Caco-2 (cell line): ENCODE results near the gene WDR82. TPM values are rescaled to one million over a fixed set of nuclear protein-coding genes. Genes with fewer than 3 reads are reported as not detected.

Experiments
- BruUV-seq: library from RNA; stranded (reverse); fragments of 400-500 nt; replicated peaks from 2 replicates; lab custom pipeline; 2021; lab: Mats Ljungman, UMichigan
- CTCF ChIA-PET: fragments of 300-600 bp; sonication (Branson Sonifier 250); formaldehyde crosslinking; loops from one replicate; lab custom pipeline; 2022; ENCODE audit warnings: antibody characterized with exemption; lab: Charles Lee
- POLR2A ChIA-PET: fragments of 300-600 bp; sonication (Branson Sonifier 250); formaldehyde crosslinking; loops from one replicate; lab custom pipeline; 2022; ENCODE audit warnings: antibody characterized with exemption; lab: Charles Lee
- DNase-seq, 2 experiments: peaks; one replicate each; pipeline versions ENCODE4 v3.0.0 to v3.0.0-alpha.2; 2020 to 2022
- H3K27me3 ChIP-seq: replicated peaks from 2 replicates; pipeline ENCODE4 v1.6.0; 2011; ENCODE audit warnings: low read length; ENCODE audit not compliant: control insufficient read depth, insufficient read depth
- H3K36me3 ChIP-seq: 2 replicates; pipeline ENCODE4 v1.5.1; 2011; ENCODE audit warnings: low read length; ENCODE audit not compliant: control insufficient read depth, insufficient read depth
- H3K4me1 ChIP-seq: fragments of 250-450 bp; sonication (Bioruptor Pico); 2 replicates; pipeline ENCODE4 v1.5.1; 2020; ENCODE audit warnings: mild to moderate bottlenecking
- H3K4me3 ChIP-seq: 2 replicates; pipeline ENCODE4 v1.5.1; 2011; ENCODE audit warnings: low read depth, mild to moderate bottlenecking, control low read depth, low read length
- H3K9me3 ChIP-seq: fragments of 250-450 bp; sonication (Bioruptor Pico); 2 replicates; pipeline ENCODE4 v1.5.1; 2020; ENCODE audit warnings: mild to moderate bottlenecking, moderate library complexity
- H3K27ac Mint-ChIP-seq: one replicate; pipeline ENCODE4 v1.8.0; 2022; ENCODE audit warnings: mixed read lengths; ENCODE audit not compliant: unreplicated experiment
- H3K27me3 Mint-ChIP-seq: one replicate; pipeline ENCODE4 v1.8.0; 2022; ENCODE audit warnings: mixed read lengths; ENCODE audit not compliant: insufficient read depth, unreplicated experiment
- H3K36me3 Mint-ChIP-seq: one replicate; pipeline ENCODE4 v1.8.0; 2022; ENCODE audit warnings: mild to moderate bottlenecking, mixed read lengths; ENCODE audit not compliant: insufficient read depth, unreplicated experiment
- H3K4me1 Mint-ChIP-seq: one replicate; pipeline ENCODE4 v1.8.0; 2022; ENCODE audit warnings: low read depth, mixed read lengths; ENCODE audit not compliant: unreplicated experiment
- H3K4me3 Mint-ChIP-seq: one replicate; pipeline ENCODE4 v1.8.0; 2022; ENCODE audit warnings: mild to moderate bottlenecking, moderate library complexity, mixed read lengths; ENCODE audit not compliant: unreplicated experiment
- H3K9me3 Mint-ChIP-seq: one replicate; pipeline ENCODE4 v1.8.0; 2022; ENCODE audit warnings: mixed read lengths; ENCODE audit not compliant: unreplicated experiment
- intact Hi-C: fragments of 100-400 bp; cut with micrococcal nuclease; formaldehyde crosslinking; loops from one replicate; pipeline ENCODE4 v1.10.0; 2022; ENCODE audit not compliant: unreplicated experiment
- total RNA-seq: library from RNA; stranded (reverse); gene quantifications from 2 replicates; pipeline ENCODE4 v1.2.3, GENCODE V29; 2022
- TF ChIP-seq, protein P1 (sequence below), 2 experiments: fragments of 200-600 bp in 1 of 2; IDR thresholded peaks; 1 replicate in 1 of 2; 2 replicates in 1 of 2; pipeline versions ENCODE4 v1.5.1 to v1.8.0; 2011 to 2022; ENCODE audit warnings: antibody characterized with exemption in 1 of 2, control low read depth in 1 of 2, inconsistent platforms in 1 of 2, low read depth in 1 of 2, low read length in 1 of 2, mild to moderate bottlenecking in 1 of 2, moderate library complexity in 1 of 2; ENCODE audit not compliant: insufficient read depth in 1 of 2, severe bottlenecking in 1 of 2, unreplicated experiment in 1 of 2

The WDR82 gene
- total RNA-seq, 1 experiment from 2014 or later, result 67.1 TPM

DNA sequence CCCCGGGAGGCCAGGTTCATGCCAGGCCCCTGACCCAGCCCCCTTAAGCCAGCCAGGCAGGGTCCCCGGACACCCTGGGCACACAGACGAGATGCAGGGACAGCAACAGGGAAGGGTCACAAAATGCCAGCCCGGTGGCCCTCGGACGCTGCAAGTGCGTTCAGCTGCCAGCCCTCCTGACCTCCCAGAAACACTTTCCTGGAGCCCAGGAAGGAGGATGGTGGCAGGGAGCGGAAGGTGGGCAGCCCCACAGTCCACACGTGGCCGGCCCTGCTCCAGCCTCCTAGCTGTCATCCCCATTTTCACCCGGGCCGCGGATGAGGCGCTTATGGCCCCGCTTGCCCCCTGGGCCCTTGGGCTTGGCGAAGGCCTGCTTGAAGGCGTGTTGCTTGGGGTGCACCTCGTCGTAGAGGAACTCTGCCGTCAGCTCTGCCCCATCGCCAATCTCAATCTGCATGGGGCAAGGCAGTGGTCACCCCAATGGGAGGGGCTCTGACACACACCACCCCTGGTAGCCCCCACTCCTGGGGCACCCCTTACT lies 49.6 kb downstream of the WDR82 start:
- H3K36me3 ChIP-seq, result peaks cover 3% of the 10 kb centered on the region; the same call in 1 of the 2 replicates
- CTCF ChIA-PET, result interaction anchor here (1.4 kb wide), 1 partner anchor 8 kb away, joined by 3 read pairs; no protein-coding TSS in a partner anchor
- no TSS peak for BruUV-seq

DNA sequence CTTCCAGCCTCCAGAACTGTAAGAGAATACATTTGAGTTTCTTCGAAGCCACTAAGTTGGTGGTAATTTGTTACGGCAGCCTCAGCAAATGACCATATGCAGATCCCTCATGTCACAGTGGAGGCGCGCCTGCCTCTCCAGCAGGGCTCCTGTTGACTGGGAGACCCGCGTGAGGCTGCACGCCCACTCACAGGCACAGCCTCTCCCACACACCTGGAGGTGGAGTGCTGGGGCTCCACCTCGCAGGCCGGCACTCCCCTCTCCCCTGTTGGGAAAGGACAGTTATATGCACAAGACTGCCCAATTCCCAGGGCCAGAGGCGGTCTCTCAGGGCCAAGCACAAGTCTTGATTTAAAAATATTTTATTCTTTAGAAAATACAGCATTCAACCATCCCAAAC lies 50.2 kb downstream of the WDR82 start:
- Mint-ChIP-seq H3K4me3 (no peak overlapping the region), H3K36me3 (peaks cover 12% of the 10 kb centered on the region), H3K9me3 (no peaks in the 10 kb centered on the region), H3K27ac (no peak overlapping the region), H3K27me3 (no peaks in the 10 kb centered on the region), H3K4me1 (no peaks in the 10 kb centered on the region)
- Histone ChIP-seq H3K4me1 (peaks cover 4% of the 10 kb centered on the region; the same call in 1 of the 2 replicates), H3K27me3 (no peaks in the 10 kb centered on the region), H3K4me3 (no peak overlapping the region), H3K36me3 (peaks cover 3% of the 10 kb centered on the region; the same call in 1 of the 2 replicates), H3K9me3 (no peaks in the 10 kb centered on the region)
- intact Hi-C loops, result no loop called here
- ChIA-PET POLR2A (no interaction called here), CTCF (no interaction called here)
- TF ChIP-seq, protein P1, sequence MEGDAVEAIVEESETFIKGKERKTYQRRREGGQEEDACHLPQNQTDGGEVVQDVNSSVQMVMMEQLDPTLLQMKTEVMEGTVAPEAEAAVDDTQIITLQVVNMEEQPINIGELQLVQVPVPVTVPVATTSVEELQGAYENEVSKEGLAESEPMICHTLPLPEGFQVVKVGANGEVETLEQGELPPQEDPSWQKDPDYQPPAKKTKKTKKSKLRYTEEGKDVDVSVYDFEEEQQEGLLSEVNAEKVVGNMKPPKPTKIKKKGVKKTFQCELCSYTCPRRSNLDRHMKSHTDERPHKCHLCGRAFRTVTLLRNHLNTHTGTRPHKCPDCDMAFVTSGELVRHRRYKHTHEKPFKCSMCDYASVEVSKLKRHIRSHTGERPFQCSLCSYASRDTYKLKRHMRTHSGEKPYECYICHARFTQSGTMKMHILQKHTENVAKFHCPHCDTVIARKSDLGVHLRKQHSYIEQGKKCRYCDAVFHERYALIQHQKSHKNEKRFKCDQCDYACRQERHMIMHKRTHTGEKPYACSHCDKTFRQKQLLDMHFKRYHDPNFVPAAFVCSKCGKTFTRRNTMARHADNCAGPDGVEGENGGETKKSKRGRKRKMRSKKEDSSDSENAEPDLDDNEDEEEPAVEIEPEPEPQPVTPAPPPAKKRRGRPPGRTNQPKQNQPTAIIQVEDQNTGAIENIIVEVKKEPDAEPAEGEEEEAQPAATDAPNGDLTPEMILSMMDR (IDR thresholded peaks at IDR 0.05; ENCODE audit: insufficient read depth in 1 of 2, low read depth in 1 of 2, low read length in 1 of 2, severe bottlenecking in 1 of 2, unreplicated experiment in 1 of 2), result no peak
- no TSS peak for BruUV-seq
- DNase-seq, result no peak

More for the DNA sequence above, 49.6 kb downstream of the WDR82 start:
- no peak overlapping the region for H3K27ac Mint-ChIP-seq
- TF ChIP-seq, protein P1 (IDR thresholded peaks at IDR 0.05; ENCODE audit: insufficient read depth in 1 of 2, low read depth in 1 of 2, low read length in 1 of 2, severe bottlenecking in 1 of 2, unreplicated experiment in 1 of 2), result no peak
- no peak overlapping the region for H3K4me3 Mint-ChIP-seq
- no peak overlapping the region for H3K4me3 ChIP-seq
- POLR2A ChIA-PET, result no interaction called here
- intact Hi-C loops, result no loop called here
- H3K36me3 Mint-ChIP-seq, result peaks cover 16% of the 10 kb centered on the region
- no peaks in the 10 kb centered on the region for H3K9me3 Mint-ChIP-seq
- no peaks in the 10 kb centered on the region for H3K27me3 ChIP-seq
- no peaks in the 10 kb centered on the region for H3K27me3 Mint-ChIP-seq
- DNase-seq, result no peak
- H3K4me1 Mint-ChIP-seq, result no peaks in the 10 kb centered on the region
- peaks cover 4% of the 10 kb centered on the region; the same call in 1 of the 2 replicates for H3K4me1 ChIP-seq
- no peaks in the 10 kb centered on the region for H3K9me3 ChIP-seq

DNA sequence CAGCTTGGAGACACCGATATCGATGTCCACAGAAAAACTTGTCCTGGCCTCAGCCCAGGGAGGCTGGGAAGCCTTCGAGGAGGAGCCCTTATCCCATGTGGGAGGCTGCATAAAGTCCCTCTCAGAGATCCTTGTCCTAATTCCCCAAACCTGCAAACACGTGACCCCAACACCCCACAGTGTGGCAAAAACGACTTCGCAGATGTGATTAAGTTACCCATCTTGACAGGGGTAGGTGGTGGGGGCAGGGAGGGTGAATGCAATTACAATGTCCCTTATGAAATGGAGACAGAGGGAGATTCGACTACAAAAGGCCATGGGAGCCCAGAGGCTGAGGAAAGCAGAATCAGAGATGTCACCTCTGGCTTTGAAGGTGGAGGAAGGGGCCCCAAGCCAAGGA lies 50.7 kb downstream of the WDR82 start:
- no peaks in the 10 kb centered on the region for H3K4me1 Mint-ChIP-seq
- no peak for DNase-seq
- H3K36me3 Mint-ChIP-seq, result peaks cover 8% of the 10 kb centered on the region
- Histone ChIP-seq H3K9me3 (no peaks in the 10 kb centered on the region), H3K27me3 (no peaks in the 10 kb centered on the region), H3K36me3 (peaks cover 3% of the 10 kb centered on the region; the same call in 1 of the 2 replicates), H3K4me1 (peaks cover 4% of the 10 kb centered on the region; the same call in 1 of the 2 replicates), H3K4me3 (no peak overlapping the region)
- BruUV-seq, result no TSS peak
- no peaks in the 10 kb centered on the region for H3K9me3 Mint-ChIP-seq
- H3K4me3 Mint-ChIP-seq, result no peak overlapping the region
- intact Hi-C loops, result no loop called here
- CTCF ChIA-PET, result no interaction called here
- TF ChIP-seq, protein P1 (IDR thresholded peaks at IDR 0.05; ENCODE audit: insufficient read depth in 1 of 2, low read depth in 1 of 2, low read length in 1 of 2, severe bottlenecking in 1 of 2, unreplicated experiment in 1 of 2), result no peak
- POLR2A ChIA-PET, result no interaction called here
- H3K27ac Mint-ChIP-seq, result no peak overlapping the region
- no peaks in the 10 kb centered on the region for H3K27me3 Mint-ChIP-seq
